ENCODE results near the gene SCN2B.

SCN2B gene

GRCh38 chr11:118152552-118153471 is 23.6 kb downstream of the SCN2B start, which contains the start of gene SCN4B:
Gene SCN4B (minus strand): TSS chr11:118152823. CDS start chr11:118152673, 150 bp downstream.
- DNase-seq (ENCODE audit: low read depth) = peak; percentile 43

DNA sequence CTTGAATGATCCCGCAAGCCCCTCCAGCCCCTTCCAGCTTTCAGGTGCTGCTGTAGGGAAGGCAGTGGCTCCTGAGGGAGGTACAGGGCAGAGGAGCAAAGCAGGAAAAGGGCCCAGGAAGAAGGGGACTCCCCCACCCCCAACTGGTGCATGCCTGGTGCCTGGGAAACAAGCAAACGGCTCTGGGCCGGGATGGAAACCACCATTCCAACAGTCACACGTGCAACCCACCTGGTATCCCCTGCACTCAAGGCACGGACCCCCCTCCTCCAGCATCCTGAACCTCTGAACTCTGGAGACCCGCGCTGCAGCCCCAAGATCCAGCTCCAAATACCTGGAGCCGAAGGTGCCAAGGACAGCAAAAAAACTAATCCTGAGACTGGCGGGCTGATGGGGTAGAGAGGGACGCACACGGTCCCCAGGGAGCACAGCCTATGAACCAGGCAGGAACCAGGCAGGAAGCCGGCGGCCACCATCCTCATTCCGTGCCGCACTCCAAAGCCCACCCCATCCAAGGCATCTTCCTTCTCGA is 24.4 kb downstream of the SCN2B start:
- no peak for DNase-seq (ENCODE audit: low read depth)

GRCh38 chr11:118151431-118151830 is 25.0 kb downstream of the SCN2B start:
- peak; percentile 8 for DNase-seq (ENCODE audit: low read depth)

GRCh38 chr11:118149493-118149892 is 26.9 kb downstream of the SCN2B start:
- DNase-seq (ENCODE audit: low read depth) = no peak

GRCh38 chr11:118148856-118149255 is 27.6 kb downstream of the SCN2B start:
- DNase-seq (ENCODE audit: low read depth) = no peak

- DNase-seq (ENCODE audit: low read depth) = no peak
Measured at GRCh38 chr11:118148240-118148639, 28.2 kb downstream of the SCN2B start.

DNA sequence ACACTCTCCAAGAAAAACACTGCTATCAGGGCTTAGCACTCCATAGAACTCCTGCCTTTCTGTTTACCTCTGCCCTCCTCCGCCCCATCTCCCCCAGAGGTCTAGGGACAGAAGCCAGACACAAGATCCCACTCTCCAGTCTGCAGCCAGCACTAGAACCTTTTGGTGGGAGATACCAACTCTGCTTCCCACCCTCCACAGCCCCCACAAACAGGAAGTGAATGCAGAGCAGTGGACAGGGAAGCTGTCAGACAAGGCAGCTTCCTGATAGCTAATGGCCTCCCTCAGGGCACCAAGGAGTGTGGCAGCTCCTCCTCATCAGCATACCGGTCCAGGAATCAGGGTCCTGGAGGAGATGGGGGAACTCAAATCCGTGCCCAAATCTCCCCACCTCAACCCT is 28.9 kb downstream of the SCN2B start:
- no peak for DNase-seq (ENCODE audit: low read depth)

GRCh38 chr11:118146554-118146953 is 29.9 kb downstream of the SCN2B start:
- DNase-seq (ENCODE audit: low read depth) = no peak

DNA sequence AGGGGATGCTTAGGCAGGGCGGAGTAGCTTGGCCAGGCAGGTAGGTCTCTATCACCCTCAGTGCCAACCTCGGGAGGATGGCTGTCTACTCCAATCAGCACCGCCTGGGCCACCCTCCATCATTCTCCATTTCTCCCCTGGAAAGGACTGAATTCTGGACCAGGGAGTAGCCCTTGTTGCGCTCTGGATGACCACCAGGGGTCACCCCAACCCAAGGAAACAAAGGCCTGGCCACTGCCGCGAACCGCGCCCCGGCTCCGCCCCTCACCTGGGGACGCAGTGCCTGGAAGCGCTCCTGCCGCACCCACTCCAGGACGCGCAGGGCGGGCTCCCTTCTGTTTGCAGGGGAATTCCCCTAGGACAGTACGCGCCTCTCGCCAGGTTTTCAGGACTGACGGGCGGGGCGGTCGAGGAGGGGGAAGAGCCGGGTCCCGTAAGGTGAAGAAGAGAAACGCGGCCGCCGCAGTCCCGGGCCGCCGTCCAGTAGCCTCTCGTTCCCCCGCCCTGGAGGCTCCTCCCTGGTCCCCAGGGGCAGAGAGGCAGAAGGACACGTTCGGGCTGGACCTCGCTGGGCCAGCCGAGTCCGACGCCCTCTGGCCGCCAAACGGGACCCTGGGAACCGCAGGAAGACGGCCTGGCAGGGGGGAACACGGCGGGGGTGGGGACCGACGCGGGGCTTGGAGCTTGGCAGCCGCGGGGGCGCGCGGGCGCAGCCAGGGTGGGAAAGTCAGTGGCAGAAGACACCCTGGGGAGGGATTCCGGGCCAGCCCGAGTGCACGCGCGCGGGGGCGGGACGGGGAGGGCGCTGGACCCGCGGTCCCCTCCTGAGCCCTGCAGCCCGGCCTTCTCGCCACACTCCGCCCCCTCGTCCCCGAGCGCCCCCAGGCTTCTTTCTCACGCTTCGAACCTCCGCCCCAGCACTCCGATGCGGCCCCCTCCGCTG is 30.9 kb downstream of the SCN2B start:
- DNase-seq (ENCODE audit: low read depth) = peak; percentile 39

GRCh38 chr11:118144301-118145268 is 31.9 kb downstream of the SCN2B start:
- no peak for DNase-seq (ENCODE audit: low read depth)

DNA sequence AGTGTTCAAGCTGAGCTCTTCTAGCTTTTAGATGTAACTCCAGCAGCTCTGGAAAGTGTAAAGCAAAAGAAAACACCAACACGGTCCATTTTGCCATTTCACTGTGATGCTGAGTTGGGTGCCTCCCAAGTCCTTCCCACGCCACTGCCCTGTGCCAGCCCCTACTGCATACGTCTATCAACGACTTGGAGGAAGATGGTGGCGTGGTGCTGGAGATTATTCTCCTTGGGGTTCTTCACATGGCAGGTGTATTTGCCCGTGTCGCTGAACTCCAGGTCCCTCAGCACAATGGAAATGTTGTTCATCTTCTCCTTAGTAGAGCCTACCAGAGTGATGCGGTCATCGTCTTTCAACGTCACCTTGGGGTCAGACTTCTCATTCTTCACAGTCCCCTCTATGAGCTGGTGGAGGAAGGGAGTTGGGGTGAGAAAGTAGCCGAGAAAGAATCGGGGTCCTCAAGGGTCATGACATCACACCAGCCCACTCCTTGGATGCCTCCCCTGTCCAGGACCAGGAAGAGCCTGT is 32.7 kb downstream of the SCN2B start:
- no peak for DNase-seq (ENCODE audit: low read depth)

GRCh38 chr11:118142809-118143208 is 33.6 kb downstream of the SCN2B start:
- no peak for DNase-seq (ENCODE audit: low read depth)

DNA sequence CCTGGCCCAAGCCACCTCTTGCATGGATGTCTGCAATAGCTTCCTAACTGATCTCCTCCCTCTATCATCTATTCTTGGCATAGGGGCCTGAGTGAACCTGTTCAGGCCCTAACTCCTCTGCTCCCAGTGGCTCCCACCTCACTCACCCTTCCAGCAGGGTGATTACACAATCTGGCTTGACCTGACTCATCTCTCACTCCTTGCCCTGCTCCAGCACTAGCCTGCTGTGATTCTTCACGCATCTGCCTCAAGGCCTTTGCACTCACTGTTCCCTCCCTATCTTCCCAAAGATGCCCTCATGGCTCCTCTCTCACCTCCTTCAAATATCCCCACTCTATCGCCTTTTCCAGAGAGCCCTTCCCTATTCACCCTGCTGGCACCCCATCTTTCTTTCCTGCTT is 34.4 kb downstream of the SCN2B start:
- DNase-seq (ENCODE audit: low read depth) = peak; percentile 65

DNA sequence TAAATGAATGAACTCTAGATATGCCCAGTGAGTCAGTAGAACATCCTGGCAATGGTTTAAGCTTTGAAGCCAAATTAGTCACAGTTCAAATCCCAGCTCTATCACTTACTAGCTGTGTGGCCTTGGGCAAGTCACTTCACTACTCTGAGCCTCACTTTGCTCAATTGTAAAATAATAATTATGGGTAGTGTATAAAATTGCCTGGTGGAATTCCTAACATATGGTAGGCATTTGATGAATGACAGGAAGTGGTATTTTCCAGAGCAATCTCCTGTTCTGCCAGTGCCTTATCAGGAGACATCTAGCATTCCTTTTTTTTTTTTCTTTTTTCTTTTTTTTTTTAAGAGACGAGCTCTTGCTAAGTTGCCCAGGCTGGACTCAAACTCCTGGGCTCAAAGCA is 36.9 kb downstream of the SCN2B start:
- DNase-seq (ENCODE audit: low read depth) = peak; percentile 44

GRCh38 chr11:118138839-118139420 is 37.5 kb downstream of the SCN2B start:
- no peak for DNase-seq (ENCODE audit: low read depth)

- DNase-seq (ENCODE audit: low read depth) = no peak
Measured at GRCh38 chr11:118136801-118137200, 39.6 kb downstream of the SCN2B start.

- no peak for DNase-seq (ENCODE audit: low read depth)
Measured at GRCh38 chr11:118136341-118136740, 40.1 kb downstream of the SCN2B start.

- DNase-seq (ENCODE audit: low read depth) = no peak
Measured at GRCh38 chr11:118135796-118136165, 40.7 kb downstream of the SCN2B start.

DNA sequence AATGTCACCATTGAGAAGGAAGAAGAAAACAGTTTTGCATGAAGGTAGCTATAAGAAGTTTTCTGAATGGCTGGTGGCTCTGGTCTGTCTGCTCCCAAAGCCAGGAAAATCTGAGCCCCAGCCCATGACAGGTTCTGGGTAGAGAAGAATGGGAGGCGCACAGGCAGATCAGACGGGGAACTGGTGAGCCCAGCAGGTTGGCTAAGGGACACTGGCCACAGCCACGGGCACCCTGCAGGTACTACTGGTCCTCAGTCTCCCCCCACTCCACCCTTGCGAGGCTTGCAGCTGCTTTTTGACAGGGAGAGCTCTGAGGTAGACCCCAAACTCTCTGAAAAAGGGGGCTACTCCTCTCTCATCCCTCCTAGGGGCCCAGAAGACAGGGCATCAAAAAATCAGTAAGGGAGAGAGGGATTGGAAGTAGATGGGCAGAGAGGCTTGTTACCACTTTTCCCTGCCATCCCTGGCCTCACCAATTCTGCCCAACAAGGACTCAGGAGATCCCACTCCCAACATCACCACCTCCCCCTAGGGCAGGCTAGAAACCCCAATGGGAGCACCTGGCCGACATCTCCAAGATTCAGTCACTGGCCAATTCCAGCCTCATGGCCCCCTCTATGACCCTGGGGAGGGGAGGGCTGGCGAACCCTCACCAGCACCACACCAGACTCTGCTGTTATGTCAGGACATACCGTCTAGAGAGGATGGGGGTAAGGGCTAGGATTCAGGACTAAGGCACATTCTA is 41.2 kb downstream of the SCN2B start:
- DNase-seq (ENCODE audit: low read depth) = no peak

DNA sequence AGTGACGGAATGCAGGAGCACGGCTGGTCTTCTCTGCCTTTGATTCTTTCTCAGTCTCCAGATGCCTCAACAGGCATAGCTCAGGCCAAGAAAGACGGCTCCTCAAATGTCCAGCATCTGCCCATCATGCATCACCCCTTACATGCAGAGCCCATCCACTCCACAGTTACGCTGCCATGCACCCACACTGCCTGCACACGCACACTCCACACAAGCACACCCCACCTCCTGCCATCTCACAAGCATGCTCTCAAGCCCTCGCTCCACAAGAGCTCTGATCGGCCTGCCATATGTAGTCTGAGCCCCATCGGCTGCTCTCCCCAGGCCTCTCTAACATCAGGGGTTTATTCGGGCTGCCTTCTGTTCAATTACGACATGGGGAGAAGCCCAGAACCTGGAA is 42.6 kb downstream of the SCN2B start:
- DNase-seq (ENCODE audit: low read depth) = no peak

Measured in amniotic epithelial cell (primary cell).